Endothelial cell of umbilical vein (primary cell): Measurements from ENCODE around the gene KIF6. TPM values are rescaled to one million over a fixed set of nuclear protein-coding genes. Genes with fewer than 3 reads are reported as not detected.

Experiments used
- BruUV-seq: library from RNA; stranded (reverse); fragments of 400-500 nt; replicated peaks from 2 replicates; lab custom pipeline; 2021; lab: Mats Ljungman, UMichigan
- CTCF ChIA-PET: fragments of 300-600, 350-600 bp; sonication (Branson Sonifier 250); formaldehyde crosslinking; loops from one replicate; lab custom pipeline; 2021; ENCODE audit warnings: antibody characterized with exemption, inconsistent platforms; lab: Charles Lee
- POLR2A ChIA-PET: fragments of 300-600, 350-600 bp; sonication (Branson Sonifier 250); formaldehyde crosslinking; loops from one replicate; lab custom pipeline; 2021; ENCODE audit warnings: antibody characterized with exemption, inconsistent platforms; lab: Charles Lee
- DNase-seq: peaks from one replicate; pipeline ENCODE4 v3.0.0-alpha.2; 2011; ENCODE audit warnings: low read depth, low spot score
- FAIRE-seq: peaks from 2 replicates; lab custom pipeline; 2011; peaks lifted over from hg19 to GRCh38; lab: Jason Lieb, UNC
- H2AFZ ChIP-seq: 2 replicates; pipeline ENCODE4 v1.6.0; 2012; ENCODE audit warnings: low read depth, low read length, control low read depth, inconsistent platforms
- H3K27ac ChIP-seq: 2 replicates; pipeline ENCODE4 v1.5.1; 2011; ENCODE audit warnings: low read depth, mild to moderate bottlenecking, control low read depth, low read length, moderate library complexity; ENCODE audit not compliant: insufficient read depth
- H3K27me3 ChIP-seq, 2 experiments: 2 replicates each; pipeline versions ENCODE4 v1.6.0 to v1.6.1; 2011; ENCODE audit warnings: low read length in 2 of 2, mixed read lengths in 1 of 2; ENCODE audit not compliant: control insufficient read depth in 2 of 2, insufficient read depth in 2 of 2
- H3K36me3 ChIP-seq, 2 experiments: 2 replicates in 1 of 2; 3 replicates in 1 of 2; pipeline ENCODE4 v1.5.1; 2011; ENCODE audit warnings: low read length in 2 of 2, mild to moderate bottlenecking in 1 of 2, moderate library complexity in 1 of 2; ENCODE audit not compliant: control insufficient read depth in 2 of 2, insufficient read depth in 2 of 2; ENCODE audit errors: extremely low read depth in 1 of 2
- H3K4me1 ChIP-seq: 3 replicates; pipeline ENCODE4 v1.5.1; 2011; ENCODE audit warnings: mild to moderate bottlenecking, low read length; ENCODE audit not compliant: control insufficient read depth, insufficient read depth; ENCODE audit errors: extremely low read depth
- H3K4me2 ChIP-seq: 2 replicates; pipeline ENCODE4 v1.6.1; 2011; ENCODE audit warnings: low read length, control low read depth, mixed read lengths; ENCODE audit not compliant: insufficient read depth
- H3K4me3 ChIP-seq, 3 experiments: fragments of 200-600 bp in 1 of 3; sonication (generic), shearing (Covaris generic) in 1 of 3; replicated peaks in 1 of 3; 2 replicates each; pipeline ENCODE4 v1.5.1; 2011 to 2016; ENCODE audit warnings: control low read depth in 3 of 3, low read length in 3 of 3, mild to moderate bottlenecking in 2 of 3, inconsistent platforms in 1 of 3, low read depth in 1 of 3, moderate library complexity in 1 of 3; ENCODE audit not compliant: insufficient read depth in 1 of 3
- H3K79me2 ChIP-seq: 2 replicates; pipeline ENCODE4 v1.6.0; 2012; ENCODE audit warnings: low read length, inconsistent platforms; ENCODE audit not compliant: control insufficient read depth, insufficient read depth
- H3K9ac ChIP-seq: replicated peaks from 2 replicates; pipeline ENCODE3; 2011; ENCODE audit warnings: low read length, control low read depth; ENCODE audit not compliant: insufficient read depth; ENCODE audit errors: extremely low read depth
- H3K9me1 ChIP-seq: replicated peaks from 3 replicates; pipeline ENCODE4 v1.6.0; 2011; ENCODE audit warnings: mild to moderate bottlenecking, low read length; ENCODE audit not compliant: control insufficient read depth, insufficient read depth; ENCODE audit errors: extremely low read depth
- H3K9me3 ChIP-seq: replicated peaks from 2 replicates; pipeline ENCODE4 v1.5.1; 2012; ENCODE audit warnings: low read length, inconsistent platforms; ENCODE audit not compliant: control insufficient read depth, insufficient read depth
- H4K20me1 ChIP-seq: replicated peaks from 2 replicates; pipeline ENCODE3; 2011; ENCODE audit warnings: mild to moderate bottlenecking, low read length; ENCODE audit not compliant: control insufficient read depth, insufficient read depth; ENCODE audit errors: extremely low read depth
- CTCF ChIP-seq, 2 donors: IDR thresholded peaks; 1 replicate in 1 of 2; 2 replicates in 1 of 2; pipeline ENCODE4 v1.5.1; 2011; ENCODE audit warnings: low read length in 2 of 2, mild to moderate bottlenecking in 2 of 2, moderate library complexity in 2 of 2, control low read depth in 1 of 2, inconsistent platforms in 1 of 2, low read depth in 1 of 2; ENCODE audit not compliant: insufficient read depth in 1 of 2; ENCODE audit errors: extremely low read depth in 1 of 2
- GATA2 ChIP-seq: IDR thresholded peaks from 2 replicates; pipeline ENCODE4 v1.7.0; 2011; ENCODE audit warnings: low read depth, mild to moderate bottlenecking, moderate library complexity, mixed read lengths, low read length; ENCODE audit not compliant: insufficient read length, insufficient read depth
- MAX ChIP-seq: IDR thresholded peaks from 2 replicates; pipeline ENCODE4 v1.6.1; 2011; ENCODE audit not compliant: insufficient read depth, insufficient read length
- MYC ChIP-seq: IDR thresholded peaks from one replicate; pipeline ENCODE4 v1.6.1; 2011; ENCODE audit warnings: mild to moderate bottlenecking, low read depth, low read length
- POLR2AphosphoS5 ChIP-seq: IDR thresholded peaks from 2 replicates; pipeline ENCODE4 v1.6.1; 2012; ENCODE audit warnings: low read depth, mild to moderate bottlenecking, control low read depth, low read length, moderate library complexity; ENCODE audit not compliant: insufficient read depth
- dilution Hi-C: fragments of 300-500 bp; cut with MboI; formaldehyde crosslinking; loops from one replicate; pipeline ENCODE4 v1.15.0; 2019; ENCODE audit warnings: low sequenced_read_pairs; ENCODE audit not compliant: extremely low pct_ligation_motif_present
- intact Hi-C: fragments of 100-400 bp; cut with micrococcal nuclease; formaldehyde crosslinking; loops from one replicate; pipeline ENCODE4 v1.10.0; 2022
- polyA plus RNA-seq, 4 experiments: library from polyadenylated mRNA; depleted of rRNA in 3 of 4; stranded (reverse) in 3 of 4; unstranded in 1 of 4; fragments of >200 nt; gene quantifications; 2 replicates each; pipeline versions ENCODE4 v1.2.1 to v1.2.3, GENCODE V29; 2011 to 2012; ENCODE audit warnings: missing spikeins in 1 of 4
- total RNA-seq: library from RNA; stranded (reverse); gene quantifications from 2 replicates; pipeline ENCODE4 v1.2.3, GENCODE V29; 2021

KIF6 gene
- total and polyA plus RNA-seq, 2 donors (not counting 3 experiments of a cell fraction or from before 2014, with no cell fraction given), result not detected

GRCh38 chr6:39770446-39770845, 45.2 kb upstream of the KIF6 start:
- H3K27ac ChIP-seq, result no peak overlapping the region
- no peak overlapping the region for H2AFZ ChIP-seq
- TF ChIP-seq MYC (no peak), POLR2AphosphoS5 (no peak), CTCF (IDR thresholded peaks at IDR 0.05; ENCODE audit: extremely low read depth in 1 of 2, insufficient read depth in 1 of 2, low read depth in 1 of 2, low read length in 2 of 2) (no peak), MAX (no peak)
- no peaks in the 10 kb centered on the region for H3K36me3 ChIP-seq
- ChIA-PET CTCF (no interaction called here), POLR2A (no interaction called here)
- H3K9ac ChIP-seq, result no peak overlapping the region
- H4K20me1 ChIP-seq, result no peaks in the 10 kb centered on the region
- FAIRE-seq (no peak), DNase-seq (no peak)
- H3K4me3 ChIP-seq, result no peak overlapping the region
- no peak overlapping the region for H3K4me2 ChIP-seq
- H3K4me1 ChIP-seq, result no peaks in the 10 kb centered on the region
- no peaks in the 10 kb centered on the region for H3K79me2 ChIP-seq
- H3K27me3 ChIP-seq, result no peaks in the 10 kb centered on the region
- BruUV-seq, result no TSS peak
- no peaks in the 10 kb centered on the region for H3K9me3 ChIP-seq
- no peaks in the 10 kb centered on the region for H3K9me1 ChIP-seq
- intact Hi-C loops (no loop called here), dilution Hi-C loops (no loop called here)

GRCh38 chr6:39769012-39769411, 43.8 kb upstream of the KIF6 start:
- DNase-seq, result no peak
- BruUV-seq, result no TSS peak
- ChIA-PET POLR2A (no interaction called here), CTCF (no interaction called here)
- intact Hi-C loops, result no loop called here
- H2AFZ ChIP-seq, result no peak overlapping the region
- H3K9me1 ChIP-seq, result no peaks in the 10 kb centered on the region
- no peaks in the 10 kb centered on the region for H3K79me2 ChIP-seq
- H3K9ac ChIP-seq, result no peak overlapping the region
- no peaks in the 10 kb centered on the region for H3K9me3 ChIP-seq
- no peak overlapping the region for H3K27ac ChIP-seq
- dilution Hi-C loops, result no loop called here
- H3K27me3 ChIP-seq, result no peaks in the 10 kb centered on the region
- no peaks in the 10 kb centered on the region for H4K20me1 ChIP-seq
- TF ChIP-seq GATA2, result no peak
- TF ChIP-seq CTCF (IDR thresholded peaks at IDR 0.05; ENCODE audit: extremely low read depth in 1 of 2, insufficient read depth in 1 of 2, low read depth in 1 of 2, low read length in 2 of 2), result no peak
- TF ChIP-seq MAX, result no peak
- no peak for TF ChIP-seq POLR2AphosphoS5
- H3K4me2 ChIP-seq, result no peak overlapping the region
- H3K4me1 ChIP-seq, result no peaks in the 10 kb centered on the region
- no peak overlapping the region for H3K4me3 ChIP-seq
- H3K36me3 ChIP-seq, result no peaks in the 10 kb centered on the region
- no peak for FAIRE-seq
